Esophagus muscularis mucosa (tissue), 3 donors: ENCODE data around the gene KMT2E.

Experiments
- EP300 ChIP-seq: sonication (generic); formaldehyde crosslinking; IDR thresholded peaks from one replicate; pipeline ENCODE4 v1.6.1; 2017; ENCODE audit warnings: antibody characterized with exemption
- TF ChIP-seq, protein P1 (sequence below), 3 experiments: fragments of 200-600 bp in 2 of 3; fragments of 450-650 bp in 1 of 3; sonication (generic) in 2 of 3; IDR thresholded peaks; one replicate each; pipeline ENCODE4 v1.5.1; 2017 to 2019; ENCODE audit warnings: antibody characterized with exemption in 3 of 3, mild to moderate bottlenecking in 2 of 3, moderate library complexity in 1 of 3

DNA sequence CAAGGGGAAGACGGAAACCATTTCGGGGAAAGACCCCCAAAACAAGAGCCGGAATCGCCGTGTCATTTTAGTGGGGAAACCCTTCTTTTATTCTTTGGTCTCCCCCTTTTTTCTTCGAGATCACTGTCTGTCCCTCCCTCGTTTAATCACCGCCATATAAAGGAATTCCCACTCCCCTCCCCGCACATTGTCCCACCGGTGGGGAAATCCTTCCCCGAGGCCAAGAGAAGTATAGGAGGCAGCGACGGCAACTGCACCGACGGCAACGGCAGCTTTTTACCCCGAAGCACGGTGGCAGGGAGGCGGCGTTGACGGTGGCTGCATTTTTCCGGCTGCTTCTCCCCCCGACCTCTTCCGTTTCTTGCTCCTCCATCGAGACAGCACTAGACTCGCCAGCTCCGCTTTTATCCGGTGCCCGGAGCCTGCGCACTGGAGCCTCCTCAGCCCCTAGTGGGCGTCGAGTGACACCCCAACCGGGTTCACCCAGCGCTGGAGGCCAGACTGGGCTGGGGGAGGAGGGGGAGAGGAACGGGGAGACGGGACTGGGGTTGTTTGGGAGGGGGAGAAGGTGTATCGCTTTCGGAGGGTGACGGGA, 687 bp upstream of the KMT2E start:
- TF ChIP-seq, protein P1, sequence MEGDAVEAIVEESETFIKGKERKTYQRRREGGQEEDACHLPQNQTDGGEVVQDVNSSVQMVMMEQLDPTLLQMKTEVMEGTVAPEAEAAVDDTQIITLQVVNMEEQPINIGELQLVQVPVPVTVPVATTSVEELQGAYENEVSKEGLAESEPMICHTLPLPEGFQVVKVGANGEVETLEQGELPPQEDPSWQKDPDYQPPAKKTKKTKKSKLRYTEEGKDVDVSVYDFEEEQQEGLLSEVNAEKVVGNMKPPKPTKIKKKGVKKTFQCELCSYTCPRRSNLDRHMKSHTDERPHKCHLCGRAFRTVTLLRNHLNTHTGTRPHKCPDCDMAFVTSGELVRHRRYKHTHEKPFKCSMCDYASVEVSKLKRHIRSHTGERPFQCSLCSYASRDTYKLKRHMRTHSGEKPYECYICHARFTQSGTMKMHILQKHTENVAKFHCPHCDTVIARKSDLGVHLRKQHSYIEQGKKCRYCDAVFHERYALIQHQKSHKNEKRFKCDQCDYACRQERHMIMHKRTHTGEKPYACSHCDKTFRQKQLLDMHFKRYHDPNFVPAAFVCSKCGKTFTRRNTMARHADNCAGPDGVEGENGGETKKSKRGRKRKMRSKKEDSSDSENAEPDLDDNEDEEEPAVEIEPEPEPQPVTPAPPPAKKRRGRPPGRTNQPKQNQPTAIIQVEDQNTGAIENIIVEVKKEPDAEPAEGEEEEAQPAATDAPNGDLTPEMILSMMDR (IDR thresholded peaks at IDR 0.05) = peak in 2 of 3 experiments; percentile 38 to 66
- no peak for TF ChIP-seq EP300
